Ovary (tissue), 9 donors: ENCODE measurements around the gene KCNG2. TPM values are rescaled to one million over a fixed set of nuclear protein-coding genes. Genes with fewer than 3 reads are reported as not detected.
"Not testable (repeated sequence)": the region's sequence is repeated elsewhere in the genome, so short reads cannot be mapped to it uniquely, and the experiment has no call there.

Experiments used
- DNase-seq, 5 donors: peaks; one replicate each; pipeline ENCODE4 v3.0.0-alpha.2; 2019 to 2020
- H3K27ac ChIP-seq, 2 donors: fragments of 200-600 bp; one replicate each; pipeline versions ENCODE4 v1.5.1 to v1.8.0; 2019 to 2022
- H3K27me3 ChIP-seq: fragments of 200-600 bp; one replicate; pipeline ENCODE4 v1.8.0; 2022
- H3K36me3 ChIP-seq: fragments of 200-600 bp; sonication (generic); one replicate; pipeline ENCODE4 v1.5.1; 2019
- H3K4me1 ChIP-seq: one replicate; pipeline ENCODE4 v1.8.1; 2013; ENCODE audit warnings: mild to moderate bottlenecking, moderate library complexity; ENCODE audit not compliant: insufficient read depth
- H3K4me3 ChIP-seq: fragments of 200-600 bp; sonication (generic); one replicate; pipeline ENCODE4 v1.5.1; 2017
- H3K9me3 ChIP-seq, 2 donors: fragments of 200-600 bp in 1 of 2; sonication (generic) in 1 of 2; one replicate each; pipeline versions ENCODE4 v1.5.1 to v1.8.1; 2013 to 2019; ENCODE audit warnings: mild to moderate bottlenecking in 1 of 2, moderate library complexity in 1 of 2
- EP300 ChIP-seq: sonication (generic); formaldehyde crosslinking; IDR thresholded peaks from one replicate; pipeline ENCODE4 v1.6.1; 2017; ENCODE audit warnings: antibody characterized with exemption
- POLR2A ChIP-seq: fragments of 450-650 bp; IDR thresholded peaks from one replicate; pipeline ENCODE4 v1.6.1; 2017; ENCODE audit warnings: antibody characterized with exemption, mild to moderate bottlenecking, moderate library complexity
- WGBS, 3 donors: extraction: QIAGEN DNeasy Blood & Tissue Kit in 1 of 3; methylation state at CpG; one replicate each; pipeline versions ENCODE4 v1.1.5 to v1.1.7; 2013 to 2017; 5-methylcytosine and 5-hydroxymethylcytosine counted together
- intact Hi-C, 4 donors: fragments of 100-400 bp; cut with DNase I; formaldehyde crosslinking; loops; one replicate each; pipeline versions ENCODE4 v1.11.0 to v1.15.1; 2022 to 2023
- polyA plus RNA-seq, 2 donors: library from polyadenylated mRNA; stranded (reverse); fragments of 200-250 nt in 1 of 2; fragments of 350-450 nt in 1 of 2; fragmentation: Illumina TruSeq in 1 of 2; extraction: RNeasy Lipid Tissue Mini Kit (QIAGEN cat#74804) in 1 of 2; gene quantifications; one replicate each; pipeline ENCODE4 v1.2.3, GENCODE V29; 2013 to 2014
- total RNA-seq, 7 donors: library from RNA; depleted of rRNA in 2 of 7; stranded (reverse); fragments of >200 nt in 2 of 7; fragmentation: NEBNext Ultra II Directional in 3 of 7; extraction: Animal tissue kit (Norgen Biotek cat#: 25700) in 3 of 7; gene quantifications; one replicate each; pipeline versions ENCODE4 v1.1.0 to v1.2.4, GENCODE V29; 2016 to 2023
- TF ChIP-seq, protein P1 (sequence below), 3 donors: fragments of 450-650 bp in 2 of 3; fragments of 200-600 bp in 1 of 3; IDR thresholded peaks; one replicate each; pipeline versions ENCODE4 v1.5.1 to v1.8.0; 2016 to 2022; ENCODE audit warnings: antibody characterized with exemption in 3 of 3, mild to moderate bottlenecking in 1 of 3
- donor health status: DM: no; HTN: no; CAD: no; lungs with moderate emphysema.
- donor health status: DM: no; HTN: no; CAD: no.
- donor health status: Bipolar disorder and iron deficiency.
- donor health status: DM: yes; HTN: yes; CAD: no.
- donor health status: DM: no; HTN: no; CAD: no.
- donor health status: DM: yes; HTN: yes; CAD: no.

The KCNG2 gene
- total and polyA plus RNA-seq, 9 donors: 0.10 to 0.80 (median 0.21) TPM; not detected in 3

DNA sequence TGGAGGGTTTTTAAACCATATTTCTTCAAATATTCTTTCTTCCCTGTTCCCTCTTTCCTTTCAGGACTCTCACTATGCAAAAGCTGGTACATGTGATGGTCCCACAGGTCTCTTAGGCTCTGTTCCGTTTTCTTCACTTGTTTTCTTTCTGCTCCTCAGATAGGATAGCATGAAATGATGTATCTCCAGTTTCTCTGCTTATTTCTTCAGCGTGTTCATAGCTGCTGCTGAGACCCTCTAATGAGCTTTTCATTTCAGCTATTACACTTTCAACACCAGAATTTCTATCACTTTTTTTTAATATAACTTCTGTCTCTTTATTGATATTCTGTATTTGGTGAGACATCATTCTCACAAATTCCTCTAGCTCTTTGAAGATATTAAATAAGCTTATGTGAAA lies 63.9 kb downstream of the KCNG2 start:
- TF ChIP-seq EP300 (no peak), POLR2A (no peak)
- TF ChIP-seq, protein P1, sequence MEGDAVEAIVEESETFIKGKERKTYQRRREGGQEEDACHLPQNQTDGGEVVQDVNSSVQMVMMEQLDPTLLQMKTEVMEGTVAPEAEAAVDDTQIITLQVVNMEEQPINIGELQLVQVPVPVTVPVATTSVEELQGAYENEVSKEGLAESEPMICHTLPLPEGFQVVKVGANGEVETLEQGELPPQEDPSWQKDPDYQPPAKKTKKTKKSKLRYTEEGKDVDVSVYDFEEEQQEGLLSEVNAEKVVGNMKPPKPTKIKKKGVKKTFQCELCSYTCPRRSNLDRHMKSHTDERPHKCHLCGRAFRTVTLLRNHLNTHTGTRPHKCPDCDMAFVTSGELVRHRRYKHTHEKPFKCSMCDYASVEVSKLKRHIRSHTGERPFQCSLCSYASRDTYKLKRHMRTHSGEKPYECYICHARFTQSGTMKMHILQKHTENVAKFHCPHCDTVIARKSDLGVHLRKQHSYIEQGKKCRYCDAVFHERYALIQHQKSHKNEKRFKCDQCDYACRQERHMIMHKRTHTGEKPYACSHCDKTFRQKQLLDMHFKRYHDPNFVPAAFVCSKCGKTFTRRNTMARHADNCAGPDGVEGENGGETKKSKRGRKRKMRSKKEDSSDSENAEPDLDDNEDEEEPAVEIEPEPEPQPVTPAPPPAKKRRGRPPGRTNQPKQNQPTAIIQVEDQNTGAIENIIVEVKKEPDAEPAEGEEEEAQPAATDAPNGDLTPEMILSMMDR (IDR thresholded peaks at IDR 0.05): no peak
- intact Hi-C loops: no loop called here
- WGBS, 3 donors: 77 to 81% (median 79%) methylated on average over 2 of the region's 2 CpGs
- Histone ChIP-seq H3K4me3 (no peak overlapping the region), H3K27me3 (no peaks in the 10 kb centered on the region), H3K36me3 (no peaks in the 10 kb centered on the region), H3K4me1 (no peaks in the 10 kb centered on the region), H3K9me3 (peaks cover 0 to 4% of the 10 kb centered on the region in 2 donors), H3K27ac (no peak overlapping the region)
- DNase-seq: no peak

DNA sequence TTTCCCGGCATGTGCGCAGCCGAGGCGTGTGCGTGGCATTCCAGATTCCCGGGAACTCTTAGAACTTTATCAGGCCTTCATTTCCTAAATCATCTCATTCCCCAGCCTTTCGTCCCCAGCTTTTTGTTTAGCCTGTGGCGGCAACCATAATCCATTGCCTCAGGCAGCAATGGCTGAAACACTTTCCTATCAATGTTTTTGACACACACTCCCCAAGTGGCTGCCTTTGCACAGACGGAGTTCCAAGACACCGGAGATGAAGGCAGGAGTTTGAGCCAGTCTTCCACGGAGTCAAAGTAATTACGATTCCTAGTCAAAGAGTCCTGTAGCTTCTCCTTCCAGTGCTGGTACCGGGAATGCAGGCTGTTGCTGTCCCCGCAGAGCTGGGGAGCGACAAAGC lies 64.8 kb downstream of the KCNG2 start:
- 89 to 93% (median 92%) methylated on average over 15 of the region's 15 CpGs for WGBS, 3 donors
- H3K4me1 ChIP-seq: no peaks in the 10 kb centered on the region
- no peak for DNase-seq

DNA sequence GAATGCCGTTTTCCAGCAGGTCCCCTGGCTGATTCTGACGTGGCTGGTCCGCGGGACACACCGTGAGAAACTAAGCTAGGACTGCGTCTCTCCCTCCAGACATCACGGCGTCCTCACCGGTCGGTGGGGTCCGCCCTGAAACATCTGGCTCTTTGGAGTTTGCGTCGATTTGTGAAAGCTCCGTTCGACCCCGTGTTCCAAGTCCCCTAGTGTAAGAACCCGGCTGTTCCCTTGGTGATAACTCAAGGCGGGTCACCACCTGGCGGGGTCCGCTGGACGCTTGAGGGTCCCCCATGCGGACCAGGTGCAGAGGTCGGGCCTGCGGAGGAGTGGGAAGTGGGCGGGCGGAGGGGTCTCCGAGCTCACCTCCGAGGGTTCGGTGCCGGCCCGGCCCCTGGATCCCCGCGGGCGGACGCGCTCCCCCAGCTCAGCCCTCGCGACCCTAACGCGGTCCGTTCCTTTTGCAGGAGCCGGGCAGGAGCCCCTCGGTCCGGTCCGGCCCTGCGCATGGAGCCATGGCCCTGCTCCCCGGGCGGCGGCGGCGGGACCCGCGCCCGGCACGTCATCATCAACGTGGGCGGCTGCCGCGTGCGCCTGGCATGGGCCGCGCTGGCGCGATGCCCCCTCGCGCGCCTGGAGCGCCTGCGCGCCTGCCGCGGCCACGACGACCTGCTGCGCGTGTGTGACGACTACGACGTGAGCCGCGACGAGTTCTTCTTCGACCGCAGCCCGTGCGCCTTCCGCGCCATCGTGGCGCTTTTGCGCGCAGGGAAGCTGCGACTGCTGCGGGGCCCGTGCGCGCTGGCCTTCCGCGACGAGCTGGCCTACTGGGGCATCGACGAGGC lies 65.6 kb downstream of the KCNG2 start:
- Histone ChIP-seq H3K36me3 (no peaks in the 10 kb centered on the region), H3K9me3 (peaks cover 0 to 4% of the 10 kb centered on the region in 2 donors), H3K27me3 (no peaks in the 10 kb centered on the region), H3K27ac (no peak overlapping the region), H3K4me3 (no peak overlapping the region), H3K4me1 (no peaks in the 10 kb centered on the region)
- 59 to 72% (median 59%) methylated on average over 82 to 102 of the region's 102 CpGs for WGBS, 3 donors
- DNase-seq: peak in 1 of 5 donors; percentile 28
- TF ChIP-seq EP300: no peak
- TF ChIP-seq POLR2A: no peak
- TF ChIP-seq, protein P1 (IDR thresholded peaks at IDR 0.05): no peak
- intact Hi-C loops: no loop called here

More for the DNA sequence above, 64.8 kb downstream of the KCNG2 start:
- no peaks in the 10 kb centered on the region for H3K36me3 ChIP-seq
- no peak overlapping the region for H3K27ac ChIP-seq
- H3K27me3 ChIP-seq: no peaks in the 10 kb centered on the region
- H3K4me3 ChIP-seq: no peak overlapping the region
- intact Hi-C loops: no loop called here
- H3K9me3 ChIP-seq: peaks cover 0 to 4% of the 10 kb centered on the region in 2 donors
- TF ChIP-seq POLR2A: no peak
- TF ChIP-seq, protein P1 (IDR thresholded peaks at IDR 0.05): no peak

DNA sequence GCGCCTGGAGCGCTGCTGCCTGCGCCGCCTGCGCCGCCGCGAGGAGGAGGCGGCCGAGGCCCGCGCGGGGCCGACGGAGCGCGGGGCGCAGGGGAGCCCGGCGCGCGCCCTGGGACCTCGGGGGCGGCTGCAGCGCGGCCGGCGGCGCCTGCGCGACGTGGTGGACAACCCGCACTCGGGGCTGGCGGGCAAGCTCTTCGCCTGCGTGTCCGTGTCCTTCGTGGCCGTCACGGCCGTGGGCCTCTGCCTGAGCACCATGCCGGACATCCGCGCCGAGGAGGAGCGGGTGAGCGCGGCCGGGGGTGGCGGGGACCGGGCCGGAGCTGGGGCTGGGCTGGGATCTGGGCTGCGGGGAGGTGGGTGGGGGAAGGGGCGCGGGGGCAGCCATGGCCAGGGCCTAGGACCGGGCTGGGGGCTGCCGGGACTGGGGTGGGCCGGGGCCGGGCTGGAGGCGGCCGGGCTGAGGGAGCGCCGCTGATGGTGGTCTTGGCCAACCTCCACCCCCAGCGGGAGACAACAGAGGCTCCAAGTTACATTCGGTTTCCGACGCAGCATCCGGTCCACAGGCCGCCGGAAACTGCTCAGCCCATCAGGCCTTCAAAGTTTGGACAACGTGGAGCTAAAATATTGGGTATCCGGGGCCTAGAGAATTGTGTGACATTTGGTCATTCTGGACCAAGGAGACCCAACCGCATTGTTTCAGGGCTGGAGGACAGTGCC lies 66.4 kb downstream of the KCNG2 start:
- peak in 1 of 5 donors; percentile 21 for DNase-seq
- WGBS, 3 donors: 63 to 72% (median 72%) methylated on average over 35 to 74 of the region's 74 CpGs
- no peak overlapping the region for H3K27ac ChIP-seq
- H3K27me3 ChIP-seq: no peaks in the 10 kb centered on the region
- no peaks in the 10 kb centered on the region for H3K4me1 ChIP-seq
- no peaks in the 10 kb centered on the region for H3K36me3 ChIP-seq
- H3K9me3 ChIP-seq: peaks cover 0 to 4% of the 10 kb centered on the region in 2 donors
- H3K4me3 ChIP-seq: no peak overlapping the region
- TF ChIP-seq POLR2A (no peak), EP300 (no peak)
- TF ChIP-seq, protein P1 (IDR thresholded peaks at IDR 0.05): no peak
- intact Hi-C loops: no loop called here

DNA sequence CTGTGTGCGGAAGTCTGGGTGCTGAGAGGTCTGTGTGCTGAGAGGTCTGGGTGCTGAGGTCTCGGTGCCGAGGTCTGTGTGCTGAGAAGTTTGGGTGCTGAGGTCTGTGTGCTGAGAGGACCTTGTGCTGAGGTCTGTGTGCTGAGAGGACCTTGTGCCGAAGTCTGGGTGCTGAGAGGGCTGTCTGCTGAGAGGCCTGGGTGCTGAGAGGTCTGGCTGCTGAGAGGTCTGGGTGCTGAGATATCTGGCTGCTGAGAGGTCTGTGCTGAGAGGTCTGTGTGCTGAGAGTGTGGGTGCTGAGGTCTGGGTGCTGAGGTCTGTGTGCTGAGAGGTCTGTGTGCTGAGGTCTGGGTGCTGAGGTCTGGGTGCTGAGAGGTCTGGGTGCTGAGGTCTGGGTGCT lies 67.2 kb downstream of the KCNG2 start:
- H3K27ac ChIP-seq, intact Hi-C loops, H3K36me3 ChIP-seq, H3K9me3 ChIP-seq, DNase-seq, H3K4me3 ChIP-seq, H3K27me3 ChIP-seq, H3K4me1 ChIP-seq: not testable (repeated sequence)
- 82 to 92% (median 86%) methylated on average over 4 of the region's 4 CpGs for WGBS, 3 donors

DNA sequence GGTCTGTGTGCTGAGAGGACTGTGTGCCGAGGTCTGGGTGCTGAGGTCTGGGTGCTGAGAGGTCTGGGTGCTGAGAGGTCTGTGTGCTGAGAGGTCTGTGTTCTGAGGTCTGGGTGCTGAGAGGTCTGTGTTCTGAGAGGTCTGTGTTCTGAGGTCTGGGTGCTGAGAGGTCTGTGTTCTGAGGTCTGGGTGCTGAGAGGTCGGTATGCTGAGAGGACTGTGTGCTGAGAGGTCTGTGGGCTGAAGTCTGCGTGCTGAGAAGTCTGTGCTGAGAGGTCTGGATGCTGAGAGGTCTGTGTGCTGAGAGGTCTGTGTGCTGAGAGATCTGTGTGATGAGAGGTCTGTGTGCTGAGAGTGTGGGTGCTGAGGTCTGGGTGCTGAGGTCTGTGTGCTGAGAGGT lies 68.2 kb downstream of the KCNG2 start:
- H3K36me3 ChIP-seq, H3K4me3 ChIP-seq, intact Hi-C loops, H3K27me3 ChIP-seq, H3K9me3 ChIP-seq, H3K4me1 ChIP-seq, DNase-seq, H3K27ac ChIP-seq: not testable (repeated sequence)
- 49 to 56% (median 52%) methylated on average over 3 of the region's 3 CpGs for WGBS, 3 donors
